Endothelial cell of umbilical vein (primary cell): Measurements from ENCODE around the gene DNAH10. TPM values are rescaled to one million over a fixed set of nuclear protein-coding genes. Genes with fewer than 3 reads are reported as not detected.

Source experiments
- BruUV-seq: library from RNA; stranded (reverse); fragments of 400-500 nt; replicated peaks from 2 replicates; lab custom pipeline; 2021; lab: Mats Ljungman, UMichigan
- CTCF ChIA-PET: fragments of 300-600, 350-600 bp; sonication (Branson Sonifier 250); formaldehyde crosslinking; loops from one replicate; lab custom pipeline; 2021; ENCODE audit warnings: antibody characterized with exemption, inconsistent platforms; lab: Charles Lee
- POLR2A ChIA-PET: fragments of 300-600, 350-600 bp; sonication (Branson Sonifier 250); formaldehyde crosslinking; loops from one replicate; lab custom pipeline; 2021; ENCODE audit warnings: antibody characterized with exemption, inconsistent platforms; lab: Charles Lee
- DNase-seq: peaks from one replicate; pipeline ENCODE4 v3.0.0-alpha.2; 2011; ENCODE audit warnings: low read depth, low spot score
- FAIRE-seq: peaks from 2 replicates; lab custom pipeline; 2011; peaks lifted over from hg19 to GRCh38; lab: Jason Lieb, UNC
- H2AFZ ChIP-seq: 2 replicates; pipeline ENCODE4 v1.6.0; 2012; ENCODE audit warnings: low read depth, low read length, control low read depth, inconsistent platforms
- H3K27ac ChIP-seq: 2 replicates; pipeline ENCODE4 v1.5.1; 2011; ENCODE audit warnings: low read depth, mild to moderate bottlenecking, control low read depth, low read length, moderate library complexity; ENCODE audit not compliant: insufficient read depth
- H3K27me3 ChIP-seq, 2 experiments: 2 replicates each; pipeline versions ENCODE4 v1.6.0 to v1.6.1; 2011; ENCODE audit warnings: low read length in 2 of 2, mixed read lengths in 1 of 2; ENCODE audit not compliant: control insufficient read depth in 2 of 2, insufficient read depth in 2 of 2
- H3K36me3 ChIP-seq, 2 experiments: 2 replicates in 1 of 2; 3 replicates in 1 of 2; pipeline ENCODE4 v1.5.1; 2011; ENCODE audit warnings: low read length in 2 of 2, mild to moderate bottlenecking in 1 of 2, moderate library complexity in 1 of 2; ENCODE audit not compliant: control insufficient read depth in 2 of 2, insufficient read depth in 2 of 2; ENCODE audit errors: extremely low read depth in 1 of 2
- H3K4me1 ChIP-seq: 3 replicates; pipeline ENCODE4 v1.5.1; 2011; ENCODE audit warnings: mild to moderate bottlenecking, low read length; ENCODE audit not compliant: control insufficient read depth, insufficient read depth; ENCODE audit errors: extremely low read depth
- H3K4me2 ChIP-seq: 2 replicates; pipeline ENCODE4 v1.6.1; 2011; ENCODE audit warnings: low read length, control low read depth, mixed read lengths; ENCODE audit not compliant: insufficient read depth
- H3K4me3 ChIP-seq, 3 experiments: fragments of 200-600 bp in 1 of 3; sonication (generic), shearing (Covaris generic) in 1 of 3; replicated peaks in 1 of 3; 2 replicates each; pipeline ENCODE4 v1.5.1; 2011 to 2016; ENCODE audit warnings: control low read depth in 3 of 3, low read length in 3 of 3, mild to moderate bottlenecking in 2 of 3, inconsistent platforms in 1 of 3, low read depth in 1 of 3, moderate library complexity in 1 of 3; ENCODE audit not compliant: insufficient read depth in 1 of 3
- H3K79me2 ChIP-seq: 2 replicates; pipeline ENCODE4 v1.6.0; 2012; ENCODE audit warnings: low read length, inconsistent platforms; ENCODE audit not compliant: control insufficient read depth, insufficient read depth
- H3K9ac ChIP-seq: replicated peaks from 2 replicates; pipeline ENCODE3; 2011; ENCODE audit warnings: low read length, control low read depth; ENCODE audit not compliant: insufficient read depth; ENCODE audit errors: extremely low read depth
- H3K9me1 ChIP-seq: replicated peaks from 3 replicates; pipeline ENCODE4 v1.6.0; 2011; ENCODE audit warnings: mild to moderate bottlenecking, low read length; ENCODE audit not compliant: control insufficient read depth, insufficient read depth; ENCODE audit errors: extremely low read depth
- H3K9me3 ChIP-seq: replicated peaks from 2 replicates; pipeline ENCODE4 v1.5.1; 2012; ENCODE audit warnings: low read length, inconsistent platforms; ENCODE audit not compliant: control insufficient read depth, insufficient read depth
- H4K20me1 ChIP-seq: replicated peaks from 2 replicates; pipeline ENCODE3; 2011; ENCODE audit warnings: mild to moderate bottlenecking, low read length; ENCODE audit not compliant: control insufficient read depth, insufficient read depth; ENCODE audit errors: extremely low read depth
- EZH2 ChIP-seq: IDR thresholded peaks from 2 replicates; pipeline ENCODE4 v1.6.1; 2012; ENCODE audit warnings: borderline replicate concordance, low read depth, mild to moderate bottlenecking, moderate library complexity, low read length, inconsistent platforms; ENCODE audit not compliant: severe bottlenecking
- POLR2A ChIP-seq: IDR thresholded peaks from 2 replicates; pipeline ENCODE4 v1.6.1; 2012; ENCODE audit warnings: low read depth, mild to moderate bottlenecking, control low read depth, low read length
- POLR2AphosphoS5 ChIP-seq: IDR thresholded peaks from 2 replicates; pipeline ENCODE4 v1.6.1; 2012; ENCODE audit warnings: low read depth, mild to moderate bottlenecking, control low read depth, low read length, moderate library complexity; ENCODE audit not compliant: insufficient read depth
- dilution Hi-C: fragments of 300-500 bp; cut with MboI; formaldehyde crosslinking; loops from one replicate; pipeline ENCODE4 v1.15.0; 2019; ENCODE audit warnings: low sequenced_read_pairs; ENCODE audit not compliant: extremely low pct_ligation_motif_present
- intact Hi-C: fragments of 100-400 bp; cut with micrococcal nuclease; formaldehyde crosslinking; loops from one replicate; pipeline ENCODE4 v1.10.0; 2022
- polyA plus RNA-seq, 4 experiments: library from polyadenylated mRNA; depleted of rRNA in 3 of 4; stranded (reverse) in 3 of 4; unstranded in 1 of 4; fragments of >200 nt; gene quantifications; 2 replicates each; pipeline versions ENCODE4 v1.2.1 to v1.2.3, GENCODE V29; 2011 to 2012; ENCODE audit warnings: missing spikeins in 1 of 4
- total RNA-seq: library from RNA; stranded (reverse); gene quantifications from 2 replicates; pipeline ENCODE4 v1.2.3, GENCODE V29; 2021
- TF ChIP-seq, protein P1 (sequence below): IDR thresholded peaks from 2 replicates; pipeline ENCODE4 v1.6.1; 2011; ENCODE audit not compliant: insufficient read depth, insufficient read length

DNAH10 gene
- total and polyA plus RNA-seq, 2 donors (not counting 3 experiments of a cell fraction or from before 2014, with no cell fraction given) = 0.04 to 0.31 TPM

DNA sequence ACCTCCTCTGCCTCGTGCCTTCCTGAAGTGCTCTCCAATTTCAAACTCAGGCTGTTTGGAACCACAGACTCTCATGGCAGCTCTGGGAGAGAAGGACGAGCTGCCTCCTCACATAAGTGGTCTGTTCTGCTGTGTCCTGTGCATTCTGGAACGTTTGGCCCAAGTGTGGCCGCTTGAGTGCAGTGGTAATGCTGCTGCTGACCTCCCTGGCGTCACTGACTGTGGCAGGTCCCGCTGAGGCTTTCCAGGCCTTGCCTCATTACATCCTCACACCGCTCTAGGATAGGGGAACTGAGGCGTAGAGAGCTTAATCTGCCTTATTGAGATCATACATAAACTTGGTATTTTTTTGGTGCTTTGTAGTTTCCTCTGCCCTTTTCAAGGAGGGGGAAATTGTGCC, 196.4 kb downstream of the DNAH10 start:
- Histone ChIP-seq H3K79me2 (no peaks in the 10 kb centered on the region), H3K36me3 (no peaks in the 10 kb centered on the region), H3K9me1 (no peaks in the 10 kb centered on the region), H3K4me3 (no peak overlapping the region), H3K27ac (no peak overlapping the region), H3K27me3 (no peaks in the 10 kb centered on the region), H3K9ac (no peak overlapping the region), H2AFZ (no peak overlapping the region), H4K20me1 (no peaks in the 10 kb centered on the region), H3K9me3 (no peaks in the 10 kb centered on the region), H3K4me2 (no peak overlapping the region), H3K4me1 (no peaks in the 10 kb centered on the region)
- BruUV-seq = no TSS peak
- dilution Hi-C loops = no loop called here
- intact Hi-C loops = no loop called here
- POLR2A ChIA-PET = interaction anchor here (0.6 kb wide), 1 partner anchor 14 kb away, joined by 6 read pairs; the partner anchor contains the start of gene CCDC92
- no peak for DNase-seq
- CTCF ChIA-PET = interaction anchor here (0.8 kb wide), 1 partner anchor 26 kb away, joined by 3 read pairs; no protein-coding TSS in a partner anchor
- no peak for FAIRE-seq
- TF ChIP-seq POLR2A = no peak
- TF ChIP-seq POLR2AphosphoS5 = no peak
- TF ChIP-seq, protein P1, sequence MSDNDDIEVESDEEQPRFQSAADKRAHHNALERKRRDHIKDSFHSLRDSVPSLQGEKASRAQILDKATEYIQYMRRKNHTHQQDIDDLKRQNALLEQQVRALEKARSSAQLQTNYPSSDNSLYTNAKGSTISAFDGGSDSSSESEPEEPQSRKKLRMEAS = no peak

DNA sequence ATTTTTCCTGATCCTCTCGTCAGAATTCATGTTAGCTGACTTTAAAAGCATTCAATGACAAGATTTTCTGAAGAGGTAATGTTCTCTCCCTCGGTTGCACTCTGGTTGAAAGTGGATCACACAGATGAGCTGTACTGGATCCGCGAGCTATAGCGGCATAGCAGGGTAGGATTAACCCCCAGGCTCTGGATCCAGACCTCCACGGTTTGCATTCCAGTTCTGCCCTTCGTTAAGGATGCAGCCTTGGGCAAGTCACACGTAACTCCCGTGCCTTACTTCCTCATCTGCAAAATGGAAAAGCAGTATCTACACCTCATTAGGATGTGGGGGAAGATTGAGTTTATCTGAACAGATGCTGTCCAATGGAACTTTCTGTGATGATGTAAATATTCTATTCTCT, 196.8 kb downstream of the DNAH10 start:
- POLR2A ChIA-PET = interaction anchor here (0.6 kb wide), 1 partner anchor 14 kb away, joined by 6 read pairs; the partner anchor contains the start of gene CCDC92
- H4K20me1 ChIP-seq = no peaks in the 10 kb centered on the region
- H3K79me2 ChIP-seq = no peaks in the 10 kb centered on the region
- H3K27ac ChIP-seq = no peak overlapping the region
- CTCF ChIA-PET = interaction anchor here (0.8 to 1.8 kb wide), 2 partner anchors 25 to 53 kb away, joined by 3 to 4 read pairs; no protein-coding TSS in a partner anchor
- dilution Hi-C loops (no loop called here), intact Hi-C loops (no loop called here)
- no peak overlapping the region for H3K9ac ChIP-seq
- no peak overlapping the region for H3K4me2 ChIP-seq
- H3K27me3 ChIP-seq = no peaks in the 10 kb centered on the region
- H3K9me1 ChIP-seq = no peaks in the 10 kb centered on the region
- no TSS peak for BruUV-seq
- no peak overlapping the region for H2AFZ ChIP-seq
- H3K4me3 ChIP-seq = no peak overlapping the region
- no peak for TF ChIP-seq EZH2
- no peak for DNase-seq
- FAIRE-seq = no peak
- H3K9me3 ChIP-seq = no peaks in the 10 kb centered on the region
- no peaks in the 10 kb centered on the region for H3K36me3 ChIP-seq
- no peaks in the 10 kb centered on the region for H3K4me1 ChIP-seq
